ENCODE results near the gene NELFE.
"Not testable (repeated sequence)": the region's sequence is repeated elsewhere in the genome, so short reads cannot be mapped to it uniquely, and the experiment has no call there.

NELFE gene

GRCh38 chr6:31948306-31948705 lies 10.5 kb downstream of the NELFE start:
- DNase-seq: no peak

- DNase-seq: no peak
Observed at GRCh38 chr6:31947864-31948263, 10.9 kb downstream of the NELFE start.

DNA sequence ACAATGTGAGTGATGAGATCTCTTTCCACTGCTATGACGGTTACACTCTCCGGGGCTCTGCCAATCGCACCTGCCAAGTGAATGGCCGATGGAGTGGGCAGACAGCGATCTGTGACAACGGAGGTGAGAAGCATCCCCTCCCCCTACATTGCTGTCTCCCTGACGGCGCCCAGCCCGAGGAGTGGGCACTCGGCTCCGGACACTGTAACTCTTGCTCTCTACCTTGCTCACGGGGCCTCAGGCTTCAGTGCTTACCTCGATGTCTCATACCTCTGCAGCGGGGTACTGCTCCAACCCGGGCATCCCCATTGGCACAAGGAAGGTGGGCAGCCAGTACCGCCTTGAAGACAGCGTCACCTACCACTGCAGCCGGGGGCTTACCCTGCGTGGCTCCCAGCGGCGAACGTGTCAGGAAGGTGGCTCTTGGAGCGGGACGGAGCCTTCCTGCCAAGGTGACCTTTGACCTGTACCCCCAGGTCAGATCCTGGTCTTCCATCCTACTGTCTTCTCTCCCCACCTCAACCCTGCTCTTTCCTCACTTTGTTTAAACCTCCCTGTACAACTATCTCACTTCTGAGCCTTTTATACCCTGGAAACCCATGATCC lies 11.6 kb downstream of the NELFE start:
- no peak for DNase-seq

- no peak for DNase-seq
Observed at GRCh38 chr6:31946370-31946885, 12.3 kb downstream of the NELFE start.

GRCh38 chr6:31945507-31946369 lies 13.0 kb downstream of the NELFE start, which contains the start of gene CFB:
CFB (plus strand) TSS chr6:31946095; CDS start chr6:31946222, 127 bp downstream.
- DNase-seq: no peak

DNA sequence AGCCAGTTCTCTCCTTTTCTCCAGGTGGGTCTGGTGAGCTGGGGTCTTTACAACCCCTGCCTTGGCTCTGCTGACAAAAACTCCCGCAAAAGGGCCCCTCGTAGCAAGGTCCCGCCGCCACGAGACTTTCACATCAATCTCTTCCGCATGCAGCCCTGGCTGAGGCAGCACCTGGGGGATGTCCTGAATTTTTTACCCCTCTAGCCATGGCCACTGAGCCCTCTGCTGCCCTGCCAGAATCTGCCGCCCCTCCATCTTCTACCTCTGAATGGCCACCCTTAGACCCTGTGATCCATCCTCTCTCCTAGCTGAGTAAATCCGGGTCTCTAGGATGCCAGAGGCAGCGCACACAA lies 13.6 kb downstream of the NELFE start:
- no peak for DNase-seq

GRCh38 chr6:31943742-31944141 lies 15.0 kb downstream of the NELFE start:
- DNase-seq: no peak

DNA sequence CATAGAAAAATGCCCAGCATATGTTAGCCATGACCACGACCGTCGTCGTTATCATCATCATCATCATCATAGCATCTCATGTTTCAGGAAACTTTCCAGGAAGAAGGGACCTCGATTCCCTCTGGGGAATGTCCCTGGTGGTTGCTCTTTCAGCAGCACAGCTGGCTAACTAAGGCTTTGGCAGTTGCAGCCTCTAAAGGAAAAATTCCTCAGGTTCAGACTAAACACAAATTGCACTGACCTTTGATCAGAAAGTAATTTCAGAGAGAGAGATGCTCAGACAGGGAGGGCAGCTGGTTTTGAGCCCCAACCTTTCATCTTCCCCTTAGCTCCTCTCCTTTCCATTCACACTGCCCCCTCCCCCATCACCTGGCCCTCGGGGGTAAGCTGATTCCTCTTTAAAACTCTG lies 18.5 kb downstream of the NELFE start:
- no peak for DNase-seq

DNA sequence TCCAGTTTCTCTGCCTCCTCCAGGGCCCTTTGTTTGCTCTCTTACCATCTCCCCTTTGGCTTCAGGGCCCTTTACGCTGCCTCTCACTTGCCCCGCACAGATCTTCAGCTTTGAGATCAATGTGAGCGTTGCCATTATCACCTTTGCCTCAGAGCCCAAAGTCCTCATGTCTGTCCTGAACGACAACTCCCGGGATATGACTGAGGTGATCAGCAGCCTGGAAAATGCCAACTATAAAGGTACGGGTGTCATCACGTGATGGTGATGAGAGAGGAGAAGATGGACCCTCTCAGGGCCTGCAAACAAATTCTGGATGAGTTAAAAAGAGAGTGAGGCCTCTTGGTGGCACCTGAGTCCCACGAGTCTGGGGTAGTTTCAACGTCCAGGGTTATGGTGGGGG lies 22.9 kb downstream of the NELFE start:
- no peak for DNase-seq

GRCh38 chr6:31935021-31935420 lies 23.8 kb downstream of the NELFE start:
- no peak for DNase-seq

DNA sequence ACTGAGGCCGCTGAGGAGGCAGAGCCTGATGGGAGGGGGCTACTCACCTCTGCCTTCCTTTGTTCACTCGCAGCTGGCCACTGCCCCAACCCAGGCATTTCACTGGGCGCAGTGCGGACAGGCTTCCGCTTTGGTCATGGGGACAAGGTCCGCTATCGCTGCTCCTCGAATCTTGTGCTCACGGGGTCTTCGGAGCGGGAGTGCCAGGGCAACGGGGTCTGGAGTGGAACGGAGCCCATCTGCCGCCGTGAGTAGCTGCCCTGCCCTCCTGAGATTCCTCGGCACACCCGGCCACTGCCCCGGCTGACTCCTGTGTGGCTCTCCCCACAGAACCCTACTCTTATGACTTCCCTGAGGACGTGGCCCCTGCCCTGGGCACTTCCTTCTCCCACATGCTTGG lies 25.2 kb downstream of the NELFE start:
- DNase-seq: no peak

GRCh38 chr6:31932137-31932536 lies 26.6 kb downstream of the NELFE start:
- not testable (repeated sequence) for DNase-seq

GRCh38 chr6:31930962-31931361 lies 27.8 kb downstream of the NELFE start:
- no peak for DNase-seq

- DNase-seq: no peak
Observed at GRCh38 chr6:31928672-31928939, 30.2 kb downstream of the NELFE start.

- DNase-seq: no peak
Observed at GRCh38 chr6:31927863-31928671, 30.7 kb downstream of the NELFE start.

- DNase-seq: no peak
Observed at GRCh38 chr6:31927242-31927862, 31.4 kb downstream of the NELFE start, which contains the start of gene C2. C2 (plus strand) TSS chr6:31927717; CDS start chr6:31927753, 36 bp downstream.

GRCh38 chr6:31922942-31923341 lies 35.8 kb downstream of the NELFE start:
- DNase-seq: no peak

DNA sequence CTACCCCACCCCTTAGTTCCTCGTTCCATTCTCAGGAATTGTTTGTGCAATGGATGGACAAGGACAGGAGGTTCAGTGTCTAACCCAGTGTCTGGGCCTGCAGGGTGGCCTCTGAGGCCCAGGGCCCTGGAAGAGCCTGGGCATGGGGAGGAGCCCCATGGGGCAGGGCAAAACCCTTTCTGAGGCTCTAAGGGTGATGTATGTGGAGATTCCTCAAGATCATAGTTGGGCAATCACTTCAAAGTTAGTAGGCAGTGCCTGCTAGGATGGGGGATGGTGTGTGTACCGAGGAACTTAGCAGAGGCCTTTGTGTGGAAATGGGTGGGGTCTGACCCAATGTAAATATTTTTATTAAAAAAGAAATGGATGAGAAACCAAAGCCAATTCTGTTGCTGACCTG lies 38.0 kb downstream of the NELFE start:
- peak; percentile 1 for DNase-seq

DNA sequence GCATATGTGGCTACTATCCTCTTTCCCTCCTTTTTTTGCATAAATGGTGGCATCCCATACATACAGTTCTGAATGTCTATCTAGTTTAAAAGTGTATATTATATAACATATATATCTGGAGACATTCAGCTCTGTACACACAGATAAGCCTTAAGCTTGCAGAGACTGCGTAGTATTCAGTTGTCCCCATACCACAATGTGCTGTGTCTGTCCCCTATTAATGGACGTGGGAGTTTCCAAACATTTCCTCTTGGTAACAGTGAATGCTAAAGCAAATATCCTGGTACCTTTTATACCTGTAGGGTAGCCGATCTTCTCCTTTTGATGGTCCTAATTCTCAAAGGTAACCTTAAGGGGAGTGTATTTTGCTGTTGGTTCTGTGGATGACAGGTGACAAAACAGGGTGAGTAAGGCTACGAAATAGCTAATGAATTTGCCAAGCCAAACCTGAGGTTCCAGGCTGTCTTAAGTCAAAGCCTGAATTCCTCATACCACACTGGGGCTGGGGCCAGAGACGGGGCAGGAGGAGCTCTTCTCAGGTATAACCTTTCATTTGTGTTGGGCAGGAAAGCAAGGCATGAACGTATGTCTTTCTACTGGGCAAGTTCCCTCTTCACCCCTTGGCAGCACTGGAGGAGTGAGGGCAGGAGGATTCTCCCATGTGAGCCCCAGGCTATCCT lies 39.0 kb downstream of the NELFE start:
- DNase-seq: peak; percentile 1

DNA sequence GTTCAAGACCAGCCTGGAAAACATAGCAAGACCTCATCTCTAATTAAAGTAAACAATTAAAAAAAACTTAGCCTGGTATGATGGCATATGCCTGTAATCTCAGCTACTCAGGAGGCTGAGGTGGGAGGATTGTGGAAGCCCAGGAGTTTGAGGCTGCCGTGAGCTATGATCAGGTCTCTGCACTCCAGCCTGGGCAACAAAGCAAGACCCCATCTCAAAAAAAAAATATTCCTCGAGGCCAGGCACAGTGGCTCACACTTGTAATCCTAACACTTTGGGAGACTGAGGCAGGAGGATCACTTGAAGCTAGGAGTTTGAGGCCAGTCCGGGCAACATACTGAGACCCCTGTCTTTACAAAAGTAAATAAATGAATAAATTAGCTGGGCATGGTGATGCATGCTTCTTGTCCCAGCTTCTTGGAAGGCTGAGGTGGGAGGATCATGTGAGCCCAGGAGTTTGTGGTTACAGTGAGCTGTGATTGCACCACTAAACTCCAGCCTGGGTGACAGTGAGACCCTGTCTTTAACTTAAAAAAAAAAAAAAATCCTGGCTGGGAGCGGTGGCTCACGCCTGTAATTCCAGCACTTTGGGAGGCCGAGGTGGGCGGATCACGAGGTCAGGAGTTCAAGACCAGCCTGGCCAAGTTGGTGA lies 40.6 kb downstream of the NELFE start:
- no peak for DNase-seq

- DNase-seq: no peak
Observed at GRCh38 chr6:31915756-31916155, 43.0 kb downstream of the NELFE start.

- no peak for DNase-seq
Observed at GRCh38 chr6:31915351-31915750, 43.4 kb downstream of the NELFE start.
